Caco-2 (cell line): ENCODE data around the gene GRM4. TPM values are rescaled to one million over a fixed set of nuclear protein-coding genes. Genes with fewer than 3 reads are reported as not detected.

ENCODE experiments used
- BruUV-seq: library from RNA; stranded (reverse); fragments of 400-500 nt; replicated peaks from 2 replicates; lab custom pipeline; 2021; lab: Mats Ljungman, UMichigan
- CTCF ChIA-PET: fragments of 300-600 bp; sonication (Branson Sonifier 250); formaldehyde crosslinking; loops from one replicate; lab custom pipeline; 2022; ENCODE audit warnings: antibody characterized with exemption; lab: Charles Lee
- POLR2A ChIA-PET: fragments of 300-600 bp; sonication (Branson Sonifier 250); formaldehyde crosslinking; loops from one replicate; lab custom pipeline; 2022; ENCODE audit warnings: antibody characterized with exemption; lab: Charles Lee
- DNase-seq, 2 experiments: peaks; one replicate each; pipeline versions ENCODE4 v3.0.0 to v3.0.0-alpha.2; 2020 to 2022
- H3K27me3 ChIP-seq: replicated peaks from 2 replicates; pipeline ENCODE4 v1.6.0; 2011; ENCODE audit warnings: low read length; ENCODE audit not compliant: control insufficient read depth, insufficient read depth
- H3K36me3 ChIP-seq: 2 replicates; pipeline ENCODE4 v1.5.1; 2011; ENCODE audit warnings: low read length; ENCODE audit not compliant: control insufficient read depth, insufficient read depth
- H3K4me1 ChIP-seq: fragments of 250-450 bp; sonication (Bioruptor Pico); 2 replicates; pipeline ENCODE4 v1.5.1; 2020; ENCODE audit warnings: mild to moderate bottlenecking
- H3K4me3 ChIP-seq: 2 replicates; pipeline ENCODE4 v1.5.1; 2011; ENCODE audit warnings: low read depth, mild to moderate bottlenecking, control low read depth, low read length
- H3K9me3 ChIP-seq: fragments of 250-450 bp; sonication (Bioruptor Pico); 2 replicates; pipeline ENCODE4 v1.5.1; 2020; ENCODE audit warnings: mild to moderate bottlenecking, moderate library complexity
- H3K27ac Mint-ChIP-seq: one replicate; pipeline ENCODE4 v1.8.0; 2022; ENCODE audit warnings: mixed read lengths; ENCODE audit not compliant: unreplicated experiment
- H3K27me3 Mint-ChIP-seq: one replicate; pipeline ENCODE4 v1.8.0; 2022; ENCODE audit warnings: mixed read lengths; ENCODE audit not compliant: insufficient read depth, unreplicated experiment
- H3K36me3 Mint-ChIP-seq: one replicate; pipeline ENCODE4 v1.8.0; 2022; ENCODE audit warnings: mild to moderate bottlenecking, mixed read lengths; ENCODE audit not compliant: insufficient read depth, unreplicated experiment
- H3K4me1 Mint-ChIP-seq: one replicate; pipeline ENCODE4 v1.8.0; 2022; ENCODE audit warnings: low read depth, mixed read lengths; ENCODE audit not compliant: unreplicated experiment
- H3K4me3 Mint-ChIP-seq: one replicate; pipeline ENCODE4 v1.8.0; 2022; ENCODE audit warnings: mild to moderate bottlenecking, moderate library complexity, mixed read lengths; ENCODE audit not compliant: unreplicated experiment
- H3K9me3 Mint-ChIP-seq: one replicate; pipeline ENCODE4 v1.8.0; 2022; ENCODE audit warnings: mixed read lengths; ENCODE audit not compliant: unreplicated experiment
- intact Hi-C: fragments of 100-400 bp; cut with micrococcal nuclease; formaldehyde crosslinking; loops from one replicate; pipeline ENCODE4 v1.10.0; 2022; ENCODE audit not compliant: unreplicated experiment
- total RNA-seq: library from RNA; stranded (reverse); gene quantifications from 2 replicates; pipeline ENCODE4 v1.2.3, GENCODE V29; 2022
- TF ChIP-seq, protein P1 (sequence below), 2 experiments: fragments of 200-600 bp in 1 of 2; IDR thresholded peaks; 1 replicate in 1 of 2; 2 replicates in 1 of 2; pipeline versions ENCODE4 v1.5.1 to v1.8.0; 2011 to 2022; ENCODE audit warnings: antibody characterized with exemption in 1 of 2, control low read depth in 1 of 2, inconsistent platforms in 1 of 2, low read depth in 1 of 2, low read length in 1 of 2, mild to moderate bottlenecking in 1 of 2, moderate library complexity in 1 of 2; ENCODE audit not compliant: insufficient read depth in 1 of 2, severe bottlenecking in 1 of 2, unreplicated experiment in 1 of 2

GRM4 gene
- total RNA-seq, 1 experiment from 2014 or later: 0.09 TPM

DNA sequence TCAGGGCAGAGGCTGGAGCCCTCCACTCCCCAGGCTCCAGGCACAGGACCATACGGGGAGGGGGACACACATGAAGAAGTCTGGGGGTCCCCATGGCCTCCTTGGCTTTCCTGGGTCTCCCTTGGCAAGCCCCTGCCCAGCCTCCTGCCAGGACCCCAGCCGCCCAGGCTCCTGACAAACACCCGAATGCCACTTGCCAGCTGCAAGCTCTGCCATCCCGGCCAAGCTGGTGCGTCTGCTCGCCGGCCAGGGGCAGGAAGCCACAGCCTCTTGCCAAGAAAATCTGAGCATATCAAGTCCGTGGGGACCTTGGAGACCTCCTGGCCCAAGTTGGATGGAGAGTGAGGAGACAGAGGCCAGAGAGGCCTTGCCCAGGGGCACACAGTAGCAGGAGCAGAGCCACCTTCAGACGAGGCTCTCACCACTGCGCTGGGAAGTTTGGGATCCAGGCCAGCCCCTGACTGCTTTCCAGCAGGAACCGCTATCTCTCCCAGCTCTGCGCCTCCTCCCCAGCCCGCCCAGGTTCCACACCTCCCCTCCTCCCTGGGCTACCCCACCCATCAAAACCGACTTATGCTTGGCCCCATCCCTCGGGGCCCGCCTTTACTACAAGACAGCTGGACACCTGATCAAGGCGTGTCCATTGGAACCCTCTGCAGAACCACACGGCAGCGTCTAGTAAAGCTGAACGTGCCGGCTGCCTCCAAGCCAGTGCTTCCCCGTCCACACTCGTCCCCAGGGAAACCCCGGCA is 80.2 kb downstream of the GRM4 start:
- Mint-ChIP-seq H3K9me3 (no peaks in the 10 kb centered on the region), H3K27me3 (peaks cover 22% of the 10 kb centered on the region), H3K36me3 (peaks cover 4% of the 10 kb centered on the region), H3K4me3 (no peak overlapping the region), H3K27ac (no peak overlapping the region), H3K4me1 (no peaks in the 10 kb centered on the region)
- CTCF ChIA-PET: interaction anchor here (0.5 to 0.7 kb wide), 2 partner anchors 80 to 1253 kb away, joined by 3 read pairs; no protein-coding TSS in a partner anchor
- H3K4me1 ChIP-seq: no peaks in the 10 kb centered on the region
- POLR2A ChIA-PET: no interaction called here
- H3K36me3 ChIP-seq: no peaks in the 10 kb centered on the region
- DNase-seq: no peak
- intact Hi-C loops: no loop called here
- no peak overlapping the region for H3K4me3 ChIP-seq
- H3K9me3 ChIP-seq: no peaks in the 10 kb centered on the region
- no TSS peak for BruUV-seq
- H3K27me3 ChIP-seq: peaks cover 1% of the 10 kb centered on the region
- TF ChIP-seq, protein P1, sequence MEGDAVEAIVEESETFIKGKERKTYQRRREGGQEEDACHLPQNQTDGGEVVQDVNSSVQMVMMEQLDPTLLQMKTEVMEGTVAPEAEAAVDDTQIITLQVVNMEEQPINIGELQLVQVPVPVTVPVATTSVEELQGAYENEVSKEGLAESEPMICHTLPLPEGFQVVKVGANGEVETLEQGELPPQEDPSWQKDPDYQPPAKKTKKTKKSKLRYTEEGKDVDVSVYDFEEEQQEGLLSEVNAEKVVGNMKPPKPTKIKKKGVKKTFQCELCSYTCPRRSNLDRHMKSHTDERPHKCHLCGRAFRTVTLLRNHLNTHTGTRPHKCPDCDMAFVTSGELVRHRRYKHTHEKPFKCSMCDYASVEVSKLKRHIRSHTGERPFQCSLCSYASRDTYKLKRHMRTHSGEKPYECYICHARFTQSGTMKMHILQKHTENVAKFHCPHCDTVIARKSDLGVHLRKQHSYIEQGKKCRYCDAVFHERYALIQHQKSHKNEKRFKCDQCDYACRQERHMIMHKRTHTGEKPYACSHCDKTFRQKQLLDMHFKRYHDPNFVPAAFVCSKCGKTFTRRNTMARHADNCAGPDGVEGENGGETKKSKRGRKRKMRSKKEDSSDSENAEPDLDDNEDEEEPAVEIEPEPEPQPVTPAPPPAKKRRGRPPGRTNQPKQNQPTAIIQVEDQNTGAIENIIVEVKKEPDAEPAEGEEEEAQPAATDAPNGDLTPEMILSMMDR (IDR thresholded peaks at IDR 0.05; ENCODE audit: insufficient read depth in 1 of 2, low read depth in 1 of 2, low read length in 1 of 2, severe bottlenecking in 1 of 2, unreplicated experiment in 1 of 2): no peak

DNA sequence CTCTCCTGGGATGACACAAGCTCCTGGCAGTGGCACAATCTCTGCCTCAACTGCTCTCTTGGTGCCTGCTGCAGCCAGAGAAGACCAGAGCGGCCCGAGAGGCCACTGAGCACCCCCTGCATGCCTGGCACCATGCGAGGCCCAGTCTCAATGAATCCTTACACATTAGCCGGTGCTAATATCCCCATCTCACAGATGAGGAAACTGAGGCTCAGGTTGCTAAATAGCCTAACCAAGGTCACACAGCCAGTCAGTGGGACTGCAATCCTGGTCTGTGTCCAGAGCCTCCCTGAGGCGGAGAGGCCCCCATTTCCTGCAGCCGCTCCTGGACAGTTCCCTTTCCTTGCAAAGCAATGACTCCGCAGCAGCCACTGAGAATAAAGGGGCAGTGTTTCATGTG is 81.2 kb downstream of the GRM4 start:
- Histone ChIP-seq H3K4me3 (no peak overlapping the region), H3K4me1 (no peaks in the 10 kb centered on the region), H3K9me3 (no peaks in the 10 kb centered on the region), H3K27me3 (peaks cover 1% of the 10 kb centered on the region), H3K36me3 (no peaks in the 10 kb centered on the region)
- ChIA-PET POLR2A (no interaction called here), CTCF (no interaction called here)
- intact Hi-C loops: no loop called here
- DNase-seq: no peak
- Mint-ChIP-seq H3K27ac (no peak overlapping the region), H3K4me1 (no peaks in the 10 kb centered on the region), H3K4me3 (no peak overlapping the region), H3K9me3 (no peaks in the 10 kb centered on the region), H3K36me3 (peaks cover 4% of the 10 kb centered on the region), H3K27me3 (peaks cover 26% of the 10 kb centered on the region)
- BruUV-seq: no TSS peak
- TF ChIP-seq, protein P1 (IDR thresholded peaks at IDR 0.05; ENCODE audit: insufficient read depth in 1 of 2, low read depth in 1 of 2, low read length in 1 of 2, severe bottlenecking in 1 of 2, unreplicated experiment in 1 of 2): no peak

DNA sequence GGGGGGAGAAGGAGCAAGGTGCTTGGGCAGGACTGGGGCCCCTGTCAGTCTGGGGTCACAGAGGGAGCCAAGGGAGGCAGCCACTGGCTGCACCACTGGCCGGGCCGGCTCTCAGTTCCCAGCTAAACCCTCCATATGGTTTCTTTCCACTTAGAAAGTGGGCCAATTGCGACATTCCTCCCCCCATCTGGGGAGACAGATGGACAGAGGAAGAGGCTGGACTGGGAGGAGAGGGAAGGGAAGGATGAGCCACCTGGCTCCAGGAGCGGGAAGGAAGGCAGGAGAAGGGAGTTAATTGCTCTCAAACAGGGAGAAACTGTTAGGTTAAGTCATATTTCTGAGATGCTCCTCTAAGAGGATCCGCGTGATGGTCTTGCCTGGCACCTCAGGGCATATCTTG is 82.2 kb downstream of the GRM4 start:
- Mint-ChIP-seq H3K9me3 (no peaks in the 10 kb centered on the region), H3K27ac (no peak overlapping the region), H3K4me1 (no peaks in the 10 kb centered on the region), H3K4me3 (no peak overlapping the region), H3K36me3 (peaks cover 4% of the 10 kb centered on the region), H3K27me3 (peaks cover 26% of the 10 kb centered on the region)
- DNase-seq: no peak
- CTCF ChIA-PET: interaction anchor here (0.6 to 1.0 kb wide), 2 partner anchors 8 to 352 kb away, joined by 3 to 5 read pairs; partner anchors contain the start of gene UQCC2
- no peak overlapping the region for H3K4me3 ChIP-seq
- intact Hi-C loops: no loop called here
- POLR2A ChIA-PET: interaction anchor here (0.6 kb wide), 1 partner anchor 278 kb away, joined by 3 read pairs; no protein-coding TSS in a partner anchor
- BruUV-seq: no TSS peak
- TF ChIP-seq, protein P1 (IDR thresholded peaks at IDR 0.05; ENCODE audit: insufficient read depth in 1 of 2, low read depth in 1 of 2, low read length in 1 of 2, severe bottlenecking in 1 of 2, unreplicated experiment in 1 of 2): no peak
- H3K9me3 ChIP-seq: no peaks in the 10 kb centered on the region
- no peaks in the 10 kb centered on the region for H3K36me3 ChIP-seq
- H3K27me3 ChIP-seq: peaks cover 1% of the 10 kb centered on the region
- no peaks in the 10 kb centered on the region for H3K4me1 ChIP-seq
